ENCODE data around the gene PHIP.

The PHIP gene

GRCh38 chr6:78984225-78984950 lies 93.7 kb downstream of the PHIP start:
- ChIA-PET POLR2A (no interaction called here), CTCF (interaction anchor here (1.0 to 1.5 kb wide), 2 partner anchors 17 to 39 kb away, joined by 3 read pairs; no protein-coding TSS in a partner anchor)
- TF ChIP-seq CTCF (IDR thresholded peaks at IDR 0.05; ENCODE audit: control extremely low read depth, extremely low read depth, low read depth, missing control alignments): no peak
- no peak for DNase-seq (ENCODE audit: extremely low spot score)

GRCh38 chr6:78967191-78967590 lies 110.9 kb downstream of the PHIP start:
- no peak for DNase-seq (ENCODE audit: extremely low spot score)
- TF ChIP-seq CTCF (IDR thresholded peaks at IDR 0.05; ENCODE audit: control extremely low read depth, extremely low read depth, low read depth, missing control alignments): no peak
- ChIA-PET POLR2A (no interaction called here), CTCF (interaction anchor here (1.0 kb wide), 1 partner anchor 26 kb away, joined by 4 read pairs; no protein-coding TSS in a partner anchor)

GRCh38 chr6:78966542-78966941 lies 111.5 kb downstream of the PHIP start:
- no peak for DNase-seq (ENCODE audit: extremely low spot score)
- ChIA-PET CTCF (interaction anchor here (1.0 kb wide), 1 partner anchor 26 kb away, joined by 4 read pairs; no protein-coding TSS in a partner anchor), POLR2A (no interaction called here)
- no peak for TF ChIP-seq CTCF (IDR thresholded peaks at IDR 0.05; ENCODE audit: control extremely low read depth, extremely low read depth, low read depth, missing control alignments)

DNA sequence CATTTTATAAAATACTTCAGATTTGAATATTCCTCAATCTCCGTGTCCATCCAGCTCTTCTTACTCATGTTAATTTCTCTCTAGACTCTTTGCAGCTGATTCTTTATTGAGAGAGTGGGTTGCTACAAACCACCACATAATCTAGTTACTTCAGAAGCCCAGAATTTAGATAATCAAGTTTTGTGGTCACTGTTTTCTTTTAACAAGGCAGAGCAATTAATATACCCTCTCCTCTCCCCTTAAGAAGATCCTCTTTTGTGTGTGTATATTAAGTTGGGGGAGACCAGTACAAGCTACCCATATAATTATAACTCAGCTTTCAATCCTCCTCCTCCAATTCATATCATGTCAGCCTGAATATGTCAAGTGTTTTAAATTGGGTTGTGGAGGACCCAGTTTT lies 115.6 kb downstream of the PHIP start:
- no peak for DNase-seq (ENCODE audit: extremely low spot score)
- ChIA-PET POLR2A (no interaction called here), CTCF (interaction anchor here (1.0 kb wide), 1 partner anchor 37 kb away, joined by 3 read pairs; no protein-coding TSS in a partner anchor)
- TF ChIP-seq CTCF (IDR thresholded peaks at IDR 0.05; ENCODE audit: control extremely low read depth, extremely low read depth, low read depth, missing control alignments): no peak

DNA sequence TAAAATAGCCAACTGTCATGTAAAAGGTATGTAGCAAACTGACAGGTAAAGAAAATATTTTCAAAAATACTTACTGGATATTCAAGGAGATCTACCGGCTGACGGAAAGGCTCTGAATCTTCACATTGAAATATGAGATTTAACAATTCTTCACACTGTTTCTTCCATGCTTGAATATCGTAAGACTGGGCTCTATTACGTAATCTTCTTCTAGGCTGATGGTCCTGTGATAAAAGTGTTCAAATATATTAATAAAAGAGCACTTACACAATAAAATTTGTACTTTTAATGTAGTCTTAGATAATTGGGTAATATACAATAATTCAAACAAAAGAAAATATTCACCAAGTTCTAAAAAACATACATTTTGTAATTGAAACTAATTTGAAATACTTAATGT lies 123.3 kb downstream of the PHIP start:
- no peak for DNase-seq (ENCODE audit: extremely low spot score)
- TF ChIP-seq CTCF (IDR thresholded peaks at IDR 0.05; ENCODE audit: control extremely low read depth, extremely low read depth, low read depth, missing control alignments): no peak
- ChIA-PET CTCF (no interaction called here), POLR2A (interaction anchor here (0.6 kb wide), 1 partner anchor 21 kb away, joined by 3 read pairs; no protein-coding TSS in a partner anchor)

GRCh38 chr6:78953798-78954197 lies 124.3 kb downstream of the PHIP start:
- ChIA-PET POLR2A (no interaction called here), CTCF (interaction anchor here (1.5 kb wide), 1 partner anchor 125 kb away, joined by 3 read pairs; the partner anchor contains the start of gene PHIP)
- no peak for TF ChIP-seq CTCF (IDR thresholded peaks at IDR 0.05; ENCODE audit: control extremely low read depth, extremely low read depth, low read depth, missing control alignments)
- DNase-seq (ENCODE audit: extremely low spot score): no peak

Data from GM10248 (cell line).